ENCODE data around the gene PACSIN1.

The PACSIN1 gene

GRCh38 chr6:34547701-34548644 lies 82.1 kb downstream of the PACSIN1 start:
- DNase-seq = no peak

- DNase-seq = no peak
These were observed 83.3 kb downstream of the PACSIN1 start for GRCh38 chr6:34549026-34549803.

GRCh38 chr6:34549804-34550202 lies 83.9 kb downstream of the PACSIN1 start:
- DNase-seq = no peak

- no peak for DNase-seq
These were observed 85.8 kb downstream of the PACSIN1 start for GRCh38 chr6:34551720-34552119.

- DNase-seq = no peak
These were observed 86.7 kb downstream of the PACSIN1 start for GRCh38 chr6:34552620-34553019.

GRCh38 chr6:34553146-34553545 lies 87.3 kb downstream of the PACSIN1 start:
- no peak for DNase-seq

GRCh38 chr6:34553750-34554149 lies 87.9 kb downstream of the PACSIN1 start:
- DNase-seq = no peak

GRCh38 chr6:34554291-34555006 lies 88.6 kb downstream of the PACSIN1 start:
- DNase-seq = no peak

- DNase-seq = no peak
These were observed 89.1 kb downstream of the PACSIN1 start for GRCh38 chr6:34555007-34555322.

GRCh38 chr6:34555328-34555727 lies 89.5 kb downstream of the PACSIN1 start:
- no peak for DNase-seq

- no peak for DNase-seq
These were observed 90.2 kb downstream of the PACSIN1 start, which contains the start of gene SPDEF for GRCh38 chr6:34556031-34556471. Gene SPDEF, minus strand, starts transcription at chr6:34556329. Its CDS starts 11,874 bp downstream, at chr6:34544455.

- DNase-seq = no peak
These were observed 90.6 kb downstream of the PACSIN1 start for GRCh38 chr6:34556493-34556892.

- no peak for DNase-seq
These were observed 91.4 kb downstream of the PACSIN1 start for GRCh38 chr6:34557228-34557627.

GRCh38 chr6:34558172-34558714 lies 92.4 kb downstream of the PACSIN1 start:
- no peak for DNase-seq

- no peak for DNase-seq
These were observed 93.9 kb downstream of the PACSIN1 start for GRCh38 chr6:34559651-34560365.

- DNase-seq = peak; percentile 7
These were observed 94.7 kb downstream of the PACSIN1 start for GRCh38 chr6:34560366-34561226.

- DNase-seq = no peak
These were observed 95.3 kb downstream of the PACSIN1 start for GRCh38 chr6:34561227-34561530.

GRCh38 chr6:34562350-34562749 lies 96.5 kb downstream of the PACSIN1 start:
- DNase-seq = no peak

- no peak for DNase-seq
These were observed 97.1 kb downstream of the PACSIN1 start for GRCh38 chr6:34562861-34563512.

- no peak for DNase-seq
These were observed 97.6 kb downstream of the PACSIN1 start for GRCh38 chr6:34563513-34563870.

GRCh38 chr6:34564181-34564580 lies 98.3 kb downstream of the PACSIN1 start:
- no peak for DNase-seq
